ENCODE results near the gene SNX14.

The SNX14 gene

GRCh38 chr6:85470023-85470410 lies 123.6 kb downstream of the SNX14 start:
- TF ChIP-seq RARB (CRISPR knock-in tag; IDR thresholded peaks at IDR 0.05): no peak
- TF ChIP-seq ZFP30 (CRISPR knock-in tag; IDR thresholded peaks at IDR 0.05): no peak
- no peak for TF ChIP-seq ZFP3 (CRISPR knock-in tag; IDR thresholded peaks at IDR 0.05)
- TF ChIP-seq TOX (CRISPR knock-in tag; IDR thresholded peaks at IDR 0.05; ENCODE audit: borderline replicate concordance): no peak
- TF ChIP-seq SNAI2 (CRISPR knock-in tag; IDR thresholded peaks at IDR 0.05): no peak
- no peak for TF ChIP-seq GLIS3 (CRISPR knock-in tag; IDR thresholded peaks at IDR 0.05)
- TF ChIP-seq, protein P1, sequence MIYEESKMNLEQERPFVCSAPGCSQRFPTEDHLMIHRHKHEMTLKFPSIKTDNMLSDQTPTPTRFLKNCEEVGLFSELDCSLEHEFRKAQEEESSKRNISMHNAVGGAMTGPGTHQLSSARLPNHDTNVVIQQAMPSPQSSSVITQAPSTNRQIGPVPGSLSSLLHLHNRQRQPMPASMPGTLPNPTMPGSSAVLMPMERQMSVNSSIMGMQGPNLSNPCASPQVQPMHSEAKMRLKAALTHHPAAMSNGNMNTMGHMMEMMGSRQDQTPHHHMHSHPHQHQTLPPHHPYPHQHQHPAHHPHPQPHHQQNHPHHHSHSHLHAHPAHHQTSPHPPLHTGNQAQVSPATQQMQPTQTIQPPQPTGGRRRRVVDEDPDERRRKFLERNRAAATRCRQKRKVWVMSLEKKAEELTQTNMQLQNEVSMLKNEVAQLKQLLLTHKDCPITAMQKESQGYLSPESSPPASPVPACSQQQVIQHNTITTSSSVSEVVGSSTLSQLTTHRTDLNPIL (CRISPR knock-in tag; IDR thresholded peaks at IDR 0.05; ENCODE audit: low read depth): no peak
- TF ChIP-seq, protein P2, sequence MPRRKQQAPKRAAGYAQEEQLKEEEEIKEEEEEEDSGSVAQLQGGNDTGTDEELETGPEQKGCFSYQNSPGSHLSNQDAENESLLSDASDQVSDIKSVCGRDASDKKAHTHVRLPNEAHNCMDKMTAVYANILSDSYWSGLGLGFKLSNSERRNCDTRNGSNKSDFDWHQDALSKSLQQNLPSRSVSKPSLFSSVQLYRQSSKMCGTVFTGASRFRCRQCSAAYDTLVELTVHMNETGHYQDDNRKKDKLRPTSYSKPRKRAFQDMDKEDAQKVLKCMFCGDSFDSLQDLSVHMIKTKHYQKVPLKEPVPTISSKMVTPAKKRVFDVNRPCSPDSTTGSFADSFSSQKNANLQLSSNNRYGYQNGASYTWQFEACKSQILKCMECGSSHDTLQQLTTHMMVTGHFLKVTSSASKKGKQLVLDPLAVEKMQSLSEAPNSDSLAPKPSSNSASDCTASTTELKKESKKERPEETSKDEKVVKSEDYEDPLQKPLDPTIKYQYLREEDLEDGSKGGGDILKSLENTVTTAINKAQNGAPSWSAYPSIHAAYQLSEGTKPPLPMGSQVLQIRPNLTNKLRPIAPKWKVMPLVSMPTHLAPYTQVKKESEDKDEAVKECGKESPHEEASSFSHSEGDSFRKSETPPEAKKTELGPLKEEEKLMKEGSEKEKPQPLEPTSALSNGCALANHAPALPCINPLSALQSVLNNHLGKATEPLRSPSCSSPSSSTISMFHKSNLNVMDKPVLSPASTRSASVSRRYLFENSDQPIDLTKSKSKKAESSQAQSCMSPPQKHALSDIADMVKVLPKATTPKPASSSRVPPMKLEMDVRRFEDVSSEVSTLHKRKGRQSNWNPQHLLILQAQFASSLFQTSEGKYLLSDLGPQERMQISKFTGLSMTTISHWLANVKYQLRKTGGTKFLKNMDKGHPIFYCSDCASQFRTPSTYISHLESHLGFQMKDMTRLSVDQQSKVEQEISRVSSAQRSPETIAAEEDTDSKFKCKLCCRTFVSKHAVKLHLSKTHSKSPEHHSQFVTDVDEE (CRISPR knock-in tag; IDR thresholded peaks at IDR 0.05): no peak
- no peak for TF ChIP-seq CSDC2 (CRISPR knock-in tag; IDR thresholded peaks at IDR 0.05)
- no peak for TF ChIP-seq CSRNP3 (CRISPR knock-in tag; IDR thresholded peaks at IDR 0.05)
- ATAC-seq: no peak

DNA sequence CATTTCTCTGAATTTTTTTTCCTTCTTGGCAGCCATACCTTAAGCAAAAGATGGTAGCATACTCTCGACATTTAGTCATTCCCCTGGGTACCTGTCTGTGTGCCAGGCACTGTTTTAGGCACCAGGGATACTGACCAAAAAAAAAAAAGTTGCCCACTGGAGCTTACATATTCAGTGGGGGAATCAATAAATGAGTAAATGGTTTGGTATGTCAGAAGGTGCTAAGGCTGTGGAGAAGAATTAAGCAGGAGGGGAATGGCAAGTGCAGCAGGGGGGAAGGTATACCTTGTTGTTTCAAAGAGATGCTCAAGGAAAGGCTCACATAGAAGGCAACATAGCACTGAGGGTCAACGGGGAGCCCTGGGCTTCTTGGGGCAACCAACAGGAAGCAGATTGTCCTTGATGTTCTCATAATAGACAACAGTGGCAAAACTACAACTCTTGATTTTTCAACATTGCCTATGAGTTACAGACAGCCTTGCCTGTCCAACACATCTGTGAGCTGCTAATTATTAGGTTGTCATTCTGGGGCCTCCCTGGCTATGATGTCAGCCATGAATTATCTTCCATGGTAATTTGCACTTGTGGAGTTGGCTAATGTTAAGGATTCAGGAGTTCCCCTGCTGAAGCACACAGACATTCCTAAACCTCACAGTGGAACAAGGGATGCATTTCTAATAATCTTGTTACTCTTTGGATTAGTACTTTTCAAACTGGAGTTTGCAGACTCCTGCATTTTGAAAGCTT lies 124.2 kb downstream of the SNX14 start:
- TF ChIP-seq, protein P1 (CRISPR knock-in tag; IDR thresholded peaks at IDR 0.05; ENCODE audit: low read depth): no peak
- no peak for ATAC-seq

DNA sequence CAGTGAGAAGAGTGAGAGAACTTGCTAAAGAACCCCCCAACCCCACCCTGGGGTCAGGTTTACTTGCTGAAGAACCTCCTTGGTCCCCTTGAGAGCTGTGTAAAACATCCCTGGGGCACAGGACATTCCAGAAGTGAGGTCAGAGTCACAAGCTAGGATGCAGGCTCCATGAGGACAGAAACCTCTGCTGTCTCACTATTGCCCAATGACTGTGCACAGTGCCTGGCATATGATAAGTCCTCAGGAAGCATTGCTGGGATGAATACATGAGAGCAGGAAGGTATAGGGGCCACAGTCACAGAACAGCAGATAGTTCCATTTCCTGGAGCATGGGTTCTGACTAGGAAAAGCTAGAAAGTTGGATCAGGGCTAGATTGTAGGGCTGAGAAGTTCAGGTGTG lies 125.3 kb downstream of the SNX14 start:
- TF ChIP-seq BACH2 (CRISPR knock-in tag; IDR thresholded peaks at IDR 0.05; ENCODE audit: borderline replicate concordance): no peak
- no peak for TF ChIP-seq ZNF70 (CRISPR knock-in tag; IDR thresholded peaks at IDR 0.05)
- TF ChIP-seq, protein P1 (CRISPR knock-in tag; IDR thresholded peaks at IDR 0.05; ENCODE audit: low read depth): no peak
- TF ChIP-seq, protein P3, sequence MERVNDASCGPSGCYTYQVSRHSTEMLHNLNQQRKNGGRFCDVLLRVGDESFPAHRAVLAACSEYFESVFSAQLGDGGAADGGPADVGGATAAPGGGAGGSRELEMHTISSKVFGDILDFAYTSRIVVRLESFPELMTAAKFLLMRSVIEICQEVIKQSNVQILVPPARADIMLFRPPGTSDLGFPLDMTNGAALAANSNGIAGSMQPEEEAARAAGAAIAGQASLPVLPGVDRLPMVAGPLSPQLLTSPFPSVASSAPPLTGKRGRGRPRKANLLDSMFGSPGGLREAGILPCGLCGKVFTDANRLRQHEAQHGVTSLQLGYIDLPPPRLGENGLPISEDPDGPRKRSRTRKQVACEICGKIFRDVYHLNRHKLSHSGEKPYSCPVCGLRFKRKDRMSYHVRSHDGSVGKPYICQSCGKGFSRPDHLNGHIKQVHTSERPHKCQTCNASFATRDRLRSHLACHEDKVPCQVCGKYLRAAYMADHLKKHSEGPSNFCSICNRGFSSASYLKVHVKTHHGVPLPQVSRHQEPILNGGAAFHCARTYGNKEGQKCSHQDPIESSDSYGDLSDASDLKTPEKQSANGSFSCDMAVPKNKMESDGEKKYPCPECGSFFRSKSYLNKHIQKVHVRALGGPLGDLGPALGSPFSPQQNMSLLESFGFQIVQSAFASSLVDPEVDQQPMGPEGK (CRISPR knock-in tag; IDR thresholded peaks at IDR 0.05; ENCODE audit: borderline replicate concordance): no peak
- no peak for TF ChIP-seq ARNTL (CRISPR knock-in tag; IDR thresholded peaks at IDR 0.05; ENCODE audit: borderline replicate concordance, low read depth)
- TF ChIP-seq ZC3H10 (CRISPR knock-in tag; IDR thresholded peaks at IDR 0.05): no peak
- TF ChIP-seq, protein P2 (CRISPR knock-in tag; IDR thresholded peaks at IDR 0.05): no peak
- TF ChIP-seq TCF4 (CRISPR knock-in tag; IDR thresholded peaks at IDR 0.05; ENCODE audit: borderline replicate concordance): no peak
- no peak for TF ChIP-seq TOX (CRISPR knock-in tag; IDR thresholded peaks at IDR 0.05; ENCODE audit: borderline replicate concordance)
- TF ChIP-seq POU6F1 (CRISPR knock-in tag; IDR thresholded peaks at IDR 0.05; ENCODE audit: borderline replicate concordance, low read depth): no peak
- no peak for TF ChIP-seq CSRNP3 (CRISPR knock-in tag; IDR thresholded peaks at IDR 0.05)
- TF ChIP-seq RARB (CRISPR knock-in tag; IDR thresholded peaks at IDR 0.05): no peak
- TF ChIP-seq ESRRG (CRISPR knock-in tag; IDR thresholded peaks at IDR 0.05): no peak

More for the DNA sequence above, 125.3 kb downstream of the SNX14 start:
- no peak for ATAC-seq
